Middle frontal gyrus (tissue), 1 donor: Measurements from ENCODE around the gene NLRP5.
"Not testable (repeated sequence)": the region's sequence is repeated elsewhere in the genome, so short reads cannot be mapped to it uniquely, and the experiment has no call there.

ENCODE experiments used
- DNase-seq: peaks from one replicate; pipeline ENCODE4 v3.0.0-alpha.2; 2015; ENCODE audit warnings: low spot score; ENCODE audit errors: extremely low spot score

Gene NLRP5

GRCh38 chr19:55986487-55986886, at the start of gene NLRP5:
TSS of gene NLRP5 (plus strand) at chr19:55986775.
- no peak for DNase-seq

DNA sequence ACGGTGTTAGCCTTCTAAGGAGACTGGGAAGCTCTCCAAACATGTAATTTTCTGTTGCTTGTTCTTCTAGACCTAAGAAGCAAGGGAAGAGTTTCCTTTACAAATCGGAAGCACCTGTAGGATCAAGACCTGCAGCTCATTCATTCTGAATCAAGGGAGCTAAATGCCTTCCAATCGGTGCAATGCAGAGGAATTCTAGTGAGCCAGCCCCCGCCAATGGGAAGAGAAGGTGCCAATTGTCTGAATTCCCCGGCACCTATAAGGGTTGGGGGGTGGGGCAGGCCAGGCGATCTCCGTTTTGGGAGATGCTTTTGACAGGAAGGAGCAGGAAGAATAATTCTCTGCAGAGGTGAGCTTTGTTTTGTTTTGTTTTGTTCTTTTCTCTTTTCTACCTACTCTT, 47.4 kb upstream of the NLRP5 start:
- no peak for DNase-seq

- DNase-seq: no peak
Measured at GRCh38 chr19:55940306-55940705, 46.3 kb upstream of the NLRP5 start.

- DNase-seq: no peak
Measured at GRCh38 chr19:55947532-55947931, 39.0 kb upstream of the NLRP5 start, which contains the start of gene NLRP8. TSS of gene NLRP8 (plus strand) at chr19:55947832.

DNA sequence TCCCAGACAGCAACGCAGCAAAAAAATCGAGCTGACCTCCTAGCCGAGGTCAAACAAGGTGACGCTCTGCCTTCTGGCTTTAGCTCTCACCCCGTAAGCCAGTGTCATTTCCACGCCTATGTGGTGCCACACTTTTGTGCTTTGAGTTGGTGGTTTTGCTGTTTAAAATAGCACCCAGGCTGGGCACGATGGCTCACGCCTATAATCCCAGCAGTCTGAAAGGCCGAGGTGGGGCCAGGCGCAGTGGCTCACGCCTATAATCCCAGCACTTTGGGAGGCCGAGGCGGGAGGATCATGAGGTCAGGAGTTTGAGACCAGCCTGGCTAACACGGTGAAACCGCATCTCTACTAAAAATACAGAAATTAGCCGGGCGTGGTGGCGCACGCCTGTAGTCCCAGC, 36.0 kb upstream of the NLRP5 start:
- DNase-seq: not testable (repeated sequence)

- DNase-seq: no peak
Measured at GRCh38 chr19:55956431-55956830, 30.1 kb upstream of the NLRP5 start.

- no peak for DNase-seq
Measured at GRCh38 chr19:55958356-55958755, 28.2 kb upstream of the NLRP5 start.

DNA sequence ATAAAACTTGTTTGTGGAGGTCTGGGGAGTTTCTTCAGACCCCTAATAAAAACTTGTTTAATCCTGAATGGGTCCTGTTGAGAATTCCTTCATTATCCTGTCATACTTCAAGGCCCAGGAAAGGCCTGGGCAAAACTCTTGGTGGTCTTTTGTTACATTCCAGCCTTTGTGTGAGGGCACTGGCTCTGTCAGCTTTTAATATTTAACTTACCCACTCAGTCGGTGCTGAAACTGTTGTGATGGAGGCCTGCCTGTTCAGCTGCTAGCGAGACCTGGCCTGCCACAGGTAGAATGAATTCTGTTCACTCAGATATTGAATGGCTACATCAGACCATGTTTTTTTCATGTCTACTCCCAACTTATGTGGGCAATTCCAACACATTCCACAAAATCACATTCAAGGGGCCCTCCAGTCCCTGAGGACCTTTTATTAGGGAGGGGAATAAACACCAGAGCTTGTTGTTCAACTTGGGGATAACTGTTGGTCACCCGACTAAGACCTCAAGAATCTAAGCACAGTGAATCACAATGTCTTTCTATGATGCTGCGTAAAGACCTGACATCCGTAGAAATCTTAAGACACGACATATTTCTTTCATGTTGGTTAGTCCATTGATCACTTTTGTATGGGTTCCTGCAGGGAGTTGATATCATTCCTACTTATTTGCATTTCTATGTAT, 26.4 kb upstream of the NLRP5 start:
- no peak for DNase-seq

GRCh38 chr19:55962186-55962585, 24.4 kb upstream of the NLRP5 start:
- DNase-seq: no peak

DNA sequence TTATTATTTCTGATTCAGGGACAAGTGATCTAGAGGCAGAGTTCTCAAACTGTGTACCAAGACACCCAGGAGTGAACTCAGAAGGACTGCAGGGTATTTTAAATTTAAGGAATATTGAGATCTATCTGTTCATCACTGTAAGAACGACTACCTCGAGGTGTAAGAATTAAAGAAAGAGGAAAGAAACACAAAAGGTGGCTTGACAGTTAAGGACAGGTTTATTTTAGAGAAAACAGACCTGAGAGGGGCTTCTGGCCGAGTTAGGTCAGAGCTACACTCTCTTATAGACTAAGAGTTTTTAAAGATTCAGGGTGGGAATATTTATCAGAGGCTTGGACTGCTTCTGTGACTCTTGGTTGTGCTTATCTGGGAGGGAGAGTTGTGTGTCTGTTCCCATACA, 12.6 kb upstream of the NLRP5 start:
- DNase-seq: no peak

DNA sequence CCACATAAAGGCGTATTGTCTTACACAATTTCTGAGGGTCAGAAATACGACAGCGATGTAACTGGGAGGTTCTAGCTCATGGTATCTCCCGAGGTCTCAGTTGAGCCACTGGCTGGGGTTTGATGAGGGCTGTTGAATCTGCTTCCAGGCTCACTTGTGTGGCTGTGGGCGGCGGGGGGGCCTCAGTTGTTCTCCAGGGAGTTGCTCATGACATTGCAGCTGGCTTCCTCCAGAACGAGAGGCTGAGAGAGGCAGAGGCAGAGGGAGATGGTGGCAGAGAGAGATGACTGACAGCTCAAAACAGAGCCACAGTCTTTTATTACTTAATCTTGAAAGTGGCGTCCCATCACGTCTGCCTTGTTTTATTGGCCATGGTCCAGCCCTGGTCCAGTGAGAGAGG, 6.2 kb upstream of the NLRP5 start:
- DNase-seq: no peak

DNA sequence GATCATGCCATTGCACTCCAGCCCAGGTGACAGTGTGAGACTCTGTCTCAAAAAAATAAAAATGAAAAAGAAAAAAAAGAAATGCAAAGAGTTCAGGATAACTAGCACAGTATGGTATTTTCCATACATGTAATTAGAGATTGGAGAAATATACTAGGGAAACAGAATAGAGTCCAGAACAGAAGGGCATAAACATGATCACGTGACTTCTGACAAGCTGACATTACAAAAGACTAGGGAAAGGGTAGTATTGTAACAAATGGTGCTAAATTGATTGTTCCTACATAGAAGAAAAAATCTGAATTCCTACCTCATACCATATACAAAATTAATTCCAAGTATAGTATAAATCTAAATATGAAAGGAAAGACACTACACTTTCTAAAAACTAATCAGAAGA, 1.3 kb upstream of the NLRP5 start:
- no peak for DNase-seq

DNA sequence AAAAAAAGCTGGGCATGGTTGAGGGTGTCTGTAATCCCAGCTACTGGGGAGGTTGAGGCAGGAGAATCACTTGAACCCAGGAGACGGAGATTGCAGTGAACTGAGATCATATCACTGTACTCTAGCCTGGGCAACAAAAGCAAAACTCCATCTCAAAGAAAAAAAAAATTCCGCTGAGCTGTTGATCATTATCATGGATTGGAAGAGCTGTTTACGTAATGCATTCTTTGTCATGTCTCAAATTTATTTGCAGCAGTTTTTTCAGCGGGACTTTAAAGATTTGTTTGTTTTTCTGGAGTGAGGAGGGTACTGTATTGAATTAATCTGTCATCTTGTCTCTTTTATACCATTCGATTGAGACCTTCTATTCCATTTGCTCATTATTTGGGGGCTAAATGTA, 4.3 kb downstream of the NLRP5 start:
- DNase-seq: no peak

DNA sequence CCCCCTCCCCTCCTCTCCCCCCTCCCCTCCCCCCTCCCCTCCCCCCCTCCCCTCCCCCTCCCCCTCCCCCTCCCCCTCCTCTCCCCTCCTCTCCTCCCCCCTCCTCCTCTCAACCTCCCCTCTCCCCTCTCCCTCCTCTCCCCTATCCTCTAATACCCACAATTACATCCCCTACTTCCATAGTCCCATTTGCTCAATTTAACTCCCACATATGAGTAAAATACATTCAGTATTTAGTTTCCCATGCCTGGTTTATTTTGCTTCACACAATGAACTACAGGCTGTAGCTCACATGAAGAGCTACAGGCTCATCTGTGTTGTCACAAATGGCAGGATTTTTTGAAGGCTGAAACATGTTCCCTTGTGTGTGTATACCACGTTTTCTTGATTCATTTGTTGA, 6.9 kb downstream of the NLRP5 start:
- no peak for DNase-seq

GRCh38 chr19:56014765-56015164, 28.2 kb downstream of the NLRP5 start:
- DNase-seq: no peak

DNA sequence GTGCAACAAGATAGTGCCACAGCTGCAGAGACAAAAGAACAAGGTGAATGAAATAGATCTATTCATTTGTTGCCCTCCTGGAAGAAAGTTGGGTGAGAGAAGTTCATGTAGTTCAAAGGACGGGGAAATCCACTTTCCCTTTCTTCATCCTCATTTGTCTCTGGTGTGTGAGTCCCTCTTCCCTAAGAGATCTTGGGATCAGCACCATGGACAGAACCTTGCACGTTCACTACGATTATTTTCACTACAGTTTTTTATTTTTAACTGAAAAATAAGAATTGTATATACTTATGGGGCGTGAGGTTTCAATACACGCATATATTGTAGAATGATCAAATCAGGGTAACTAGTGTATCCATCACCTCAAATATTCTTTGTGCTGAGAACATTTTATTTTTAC, 29.2 kb downstream of the NLRP5 start:
- no peak for DNase-seq

- not testable (repeated sequence) for DNase-seq
Measured at GRCh38 chr19:56019325-56019724, 32.8 kb downstream of the NLRP5 start.

GRCh38 chr19:56020355-56020975, 33.9 kb downstream of the NLRP5 start:
- not testable (repeated sequence) for DNase-seq

DNA sequence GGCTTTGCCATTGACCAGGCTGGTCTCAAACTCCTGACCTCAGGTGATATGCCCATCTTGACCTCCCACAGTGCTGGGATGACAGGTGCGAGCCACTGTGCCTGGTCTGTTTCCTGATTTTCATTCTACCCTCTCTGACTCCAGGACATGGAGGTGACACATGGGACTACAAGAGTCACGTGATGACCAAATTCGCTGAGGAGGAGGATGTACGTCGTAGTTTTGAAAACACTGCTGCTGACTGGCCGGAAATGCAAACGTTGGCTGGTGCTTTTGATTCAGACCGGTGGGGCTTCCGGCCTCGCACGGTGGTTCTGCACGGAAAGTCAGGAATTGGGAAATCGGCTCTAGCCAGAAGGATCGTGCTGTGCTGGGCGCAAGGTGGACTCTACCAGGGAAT, 40.2 kb downstream of the NLRP5 start:
- no peak for DNase-seq

- DNase-seq: no peak
Measured at GRCh38 chr19:56053596-56053995, 67.0 kb downstream of the NLRP5 start.

- DNase-seq: no peak
Measured at GRCh38 chr19:56066152-56067023, 79.8 kb downstream of the NLRP5 start.

- DNase-seq: no peak
Measured at GRCh38 chr19:56069642-56070041, 83.1 kb downstream of the NLRP5 start.
